ENCODE measurements around the gene NTHL1. TPM values are rescaled to one million over a fixed set of nuclear protein-coding genes. Genes with fewer than 3 reads are reported as not detected.

The NTHL1 gene
- total and polyA plus RNA-seq, 9 of the 15 experiments (the other 6 are each of a cell fraction or from before 2014, with no cell fraction given), result 1.1 to 58.8 (median 17.6) TPM

DNA sequence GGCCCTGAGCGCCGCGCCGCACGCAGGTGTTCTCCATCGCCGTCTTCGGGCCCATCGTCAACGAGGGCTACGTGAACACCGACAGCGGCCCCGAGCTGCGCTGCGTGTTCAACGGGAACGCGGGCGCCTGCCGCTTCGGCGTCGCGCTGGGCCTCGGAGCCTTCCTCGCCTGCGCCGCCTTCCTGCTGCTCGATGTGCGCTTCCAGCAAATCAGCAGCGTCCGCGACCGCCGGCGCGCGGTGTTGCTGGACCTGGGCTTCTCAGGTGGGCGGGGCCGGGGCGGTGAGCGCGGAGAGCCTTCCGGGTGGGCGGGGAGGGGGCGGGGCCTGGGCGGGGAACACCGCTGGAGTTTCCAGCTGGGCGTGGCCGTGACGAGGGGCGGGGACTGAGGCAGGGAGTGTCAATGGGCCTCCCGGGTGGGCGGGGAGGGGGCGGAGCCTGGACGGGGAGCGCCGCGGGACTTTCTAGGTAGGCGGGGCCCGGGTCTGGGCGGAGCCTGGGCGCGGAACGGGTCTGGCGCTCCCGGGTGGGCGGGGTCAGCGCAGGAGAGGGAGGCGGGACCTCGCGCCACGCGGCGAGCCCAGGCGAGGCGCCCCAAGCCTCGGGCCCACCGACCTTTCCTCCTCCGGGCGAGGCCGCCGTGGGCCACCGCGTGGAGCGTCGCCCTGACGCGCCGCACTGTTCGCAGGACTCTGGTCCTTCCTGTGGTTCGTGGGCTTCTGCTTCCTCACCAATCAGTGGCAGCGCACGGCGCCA, 55.5 kb downstream of the NTHL1 start (continued):
- TF ChIP-seq CBX8 (IDR thresholded peaks at IDR 0.05; ENCODE audit: borderline replicate concordance, extremely low read depth, low read depth, low read length, poor library complexity, severe bottlenecking), result no peak
- 0 out of 2 replicates have a peak, but pooled peaks have one; percentile 55 for TF ChIP-seq KAT7 (CRISPR knock-in tag; IDR thresholded peaks at IDR 0.05; ENCODE audit: borderline replicate concordance)
- no peak for TF ChIP-seq ZNF699 (CRISPR knock-in tag; IDR thresholded peaks at IDR 0.05; ENCODE audit: insufficient replicate concordance)
- peak; percentile 57 to 77 for TF ChIP-seq MAZ (CRISPR knock-in tag; conservative IDR thresholded peaks at IDR 0.05 in 1 of 2, IDR thresholded peaks at IDR 0.05 in 1 of 2)
- TF ChIP-seq ZNF79 (CRISPR knock-in tag; IDR thresholded peaks at IDR 0.05; ENCODE audit: low read depth), result no peak
- TF ChIP-seq PHF20 (IDR thresholded peaks at IDR 0.05; ENCODE audit: partially characterized antibody), result peak; percentile 80
- no peak for TF ChIP-seq ASH1L (IDR thresholded peaks at IDR 0.05; ENCODE audit: borderline replicate concordance, low read depth, partially characterized antibody)
- TF ChIP-seq, protein P1, sequence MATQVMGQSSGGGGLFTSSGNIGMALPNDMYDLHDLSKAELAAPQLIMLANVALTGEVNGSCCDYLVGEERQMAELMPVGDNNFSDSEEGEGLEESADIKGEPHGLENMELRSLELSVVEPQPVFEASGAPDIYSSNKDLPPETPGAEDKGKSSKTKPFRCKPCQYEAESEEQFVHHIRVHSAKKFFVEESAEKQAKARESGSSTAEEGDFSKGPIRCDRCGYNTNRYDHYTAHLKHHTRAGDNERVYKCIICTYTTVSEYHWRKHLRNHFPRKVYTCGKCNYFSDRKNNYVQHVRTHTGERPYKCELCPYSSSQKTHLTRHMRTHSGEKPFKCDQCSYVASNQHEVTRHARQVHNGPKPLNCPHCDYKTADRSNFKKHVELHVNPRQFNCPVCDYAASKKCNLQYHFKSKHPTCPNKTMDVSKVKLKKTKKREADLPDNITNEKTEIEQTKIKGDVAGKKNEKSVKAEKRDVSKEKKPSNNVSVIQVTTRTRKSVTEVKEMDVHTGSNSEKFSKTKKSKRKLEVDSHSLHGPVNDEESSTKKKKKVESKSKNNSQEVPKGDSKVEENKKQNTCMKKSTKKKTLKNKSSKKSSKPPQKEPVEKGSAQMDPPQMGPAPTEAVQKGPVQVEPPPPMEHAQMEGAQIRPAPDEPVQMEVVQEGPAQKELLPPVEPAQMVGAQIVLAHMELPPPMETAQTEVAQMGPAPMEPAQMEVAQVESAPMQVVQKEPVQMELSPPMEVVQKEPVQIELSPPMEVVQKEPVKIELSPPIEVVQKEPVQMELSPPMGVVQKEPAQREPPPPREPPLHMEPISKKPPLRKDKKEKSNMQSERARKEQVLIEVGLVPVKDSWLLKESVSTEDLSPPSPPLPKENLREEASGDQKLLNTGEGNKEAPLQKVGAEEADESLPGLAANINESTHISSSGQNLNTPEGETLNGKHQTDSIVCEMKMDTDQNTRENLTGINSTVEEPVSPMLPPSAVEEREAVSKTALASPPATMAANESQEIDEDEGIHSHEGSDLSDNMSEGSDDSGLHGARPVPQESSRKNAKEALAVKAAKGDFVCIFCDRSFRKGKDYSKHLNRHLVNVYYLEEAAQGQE (IDR thresholded peaks at IDR 0.05; ENCODE audit: borderline replicate concordance), result no peak
- TF ChIP-seq, protein P1 (CRISPR knock-in tag; IDR thresholded peaks at IDR 0.05; ENCODE audit: low read depth), result peak; percentile 58; the same call in 1 of the 2 replicates
- TF ChIP-seq TAF1 (IDR thresholded peaks at IDR 0.05; ENCODE audit: control insufficient read depth, extremely low read depth, insufficient read depth, low read length, severe bottlenecking), result peak; percentile 25
- no peak for TF ChIP-seq KHSRP (IDR thresholded peaks at IDR 0.05)
- no peak for TF ChIP-seq HMG20A (CRISPR knock-in tag; conservative IDR thresholded peaks at IDR 0.05)
- TF ChIP-seq HSF4 (CRISPR knock-in tag; IDR thresholded peaks at IDR 0.05; ENCODE audit: borderline replicate concordance), result no peak
- TF ChIP-seq NCOR1 (IDR thresholded peaks at IDR 0.05), result no peak
- no peak for TF ChIP-seq HMGN3 (IDR thresholded peaks at IDR 0.05; ENCODE audit: borderline replicate concordance, extremely low read depth, insufficient read length, low read depth, low read length)
- no peak for TF ChIP-seq JUNB (CRISPR knock-in tag; conservative IDR thresholded peaks at IDR 0.05)
- no peak for TF ChIP-seq CREBBP (IDR thresholded peaks at IDR 0.05; ENCODE audit: low read depth, low read length)
- no peak for TF ChIP-seq HNRNPL (IDR thresholded peaks at IDR 0.05; ENCODE audit: low read depth, low read length)
- TF ChIP-seq CHD4 (IDR thresholded peaks at IDR 0.05; ENCODE audit: insufficient read depth, insufficient replicate concordance, low read depth, low read length, poor library complexity, severe bottlenecking), result no peak

Measured in K562 (cell line).